ENCODE measurements around the gene TXNDC17.

- TF ChIP-seq SIN3A (IDR thresholded peaks at IDR 0.05; ENCODE audit: borderline replicate concordance in 2 of 2, control insufficient read depth in 1 of 2, low read depth in 2 of 2, low read length in 2 of 2) (no peak), JUN (IDR thresholded peaks at IDR 0.05; ENCODE audit: borderline replicate concordance, low read depth, low read length) (no peak), JUN (CRISPR knock-in tag; IDR thresholded peaks at IDR 0.05; ENCODE audit: borderline replicate concordance) (no peak), ZNF121 (CRISPR knock-in tag; conservative IDR thresholded peaks at IDR 0.05) (no peak), POLR2A (conservative IDR thresholded peaks at IDR 0.05) (no peak), SMARCC2 (IDR thresholded peaks at IDR 0.05; ENCODE audit: low read depth) (no peak), RNF2 (IDR thresholded peaks at IDR 0.05) (no peak), REST (IDR thresholded peaks at IDR 0.05; ENCODE audit: borderline replicate concordance) (no peak), REST (CRISPR knock-in tag; IDR thresholded peaks at IDR 0.05; ENCODE audit: low read depth) (no peak)
Measured at GRCh38 chr17:6683081-6683684, 42.3 kb downstream of the TXNDC17 start.

All from K562 (cell line).